ENCODE data around the gene RNU6-1. TPM values are rescaled to one million over a fixed set of nuclear protein-coding genes. Genes with fewer than 3 reads are reported as not detected.
A peak's percentile ranks its signal among the peaks of the same experiment; 100 is the strongest.

Gene RNU6-1
- total and polyA plus RNA-seq, 2 experiments from 2014 or later = not detected

DNA sequence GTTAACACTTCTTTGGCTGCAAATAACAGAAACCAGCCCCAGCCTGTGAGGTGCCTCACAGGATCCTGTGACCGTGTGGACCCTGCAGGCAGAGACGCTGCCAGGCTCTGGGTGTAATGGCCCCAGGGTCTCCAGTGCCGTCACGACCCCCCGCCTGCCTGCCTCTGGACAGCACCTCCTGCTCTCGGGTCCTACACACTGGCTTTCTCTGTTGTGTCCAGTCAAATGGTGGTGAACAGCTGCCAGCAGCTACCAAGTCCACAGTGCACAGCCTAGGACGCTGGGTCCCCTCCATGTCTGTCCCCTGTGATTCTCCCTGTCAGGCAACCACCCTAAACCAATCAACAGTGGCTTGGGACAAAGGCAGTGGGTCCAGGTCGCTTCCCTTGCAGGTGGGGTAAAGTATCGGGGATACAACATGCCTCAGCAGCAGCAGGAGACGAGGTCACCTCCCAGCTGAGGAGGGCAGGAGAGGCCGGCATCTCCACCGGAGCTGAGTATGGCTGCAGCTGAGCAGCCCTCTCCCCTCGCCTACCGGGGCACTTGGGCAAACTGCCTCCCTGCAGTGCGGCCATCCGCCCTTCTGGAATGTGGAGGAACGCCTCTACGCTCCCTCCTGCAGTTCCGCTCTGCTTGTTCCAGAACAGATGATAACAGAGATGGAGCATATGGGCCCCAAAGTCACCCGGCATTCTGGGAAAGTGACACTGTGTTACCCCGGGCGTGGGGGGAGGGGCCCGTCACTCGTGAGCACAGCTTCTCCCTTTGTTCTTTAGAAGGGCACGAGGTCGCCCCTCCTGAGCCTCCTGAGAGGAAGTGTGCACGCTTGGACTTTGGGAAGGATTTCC, 35.6 kb downstream of the RNU6-1 start:
- H3K27ac Mint-ChIP-seq = no peak overlapping the region
- Histone ChIP-seq H3K4me3 (no peak overlapping the region), H3K4me1 (ENCODE audit: insufficient read depth) (peaks cover 14% of the 10 kb centered on the region), H2AFZ (no peak overlapping the region), H3F3A (replicated peaks; ENCODE audit: low read depth) (no peaks in the 10 kb centered on the region), H4K20me1 (replicated peaks; ENCODE audit: insufficient read depth) (no peaks in the 10 kb centered on the region; the same call in 1 of the 2 replicates), H3K27ac (ENCODE audit: low read depth) (no peak overlapping the region), H3K4me2 (peak overlapping the region; percentile 60), H3K27me3 (ENCODE audit: insufficient read depth) (no peaks in the 10 kb centered on the region), H3K36me3 (ENCODE audit: insufficient read depth) (no peaks in the 10 kb centered on the region), H3K9me2 (ENCODE audit: insufficient read depth) (no peaks in the 10 kb centered on the region), H3K79me2 (replicated peaks; ENCODE audit: insufficient read depth) (no peaks in the 10 kb centered on the region)
- TF ChIP-seq EZH2phosphoT487 (IDR thresholded peaks at IDR 0.05; ENCODE audit: unreplicated experiment) (no peak), EZH2 (IDR thresholded peaks at IDR 0.05; ENCODE audit: low read depth, unreplicated experiment) (no peak), ETS1 (IDR thresholded peaks at IDR 0.05) (no peak), STAT1 (IDR thresholded peaks at IDR 0.05; ENCODE audit: unreplicated experiment) (no peak), ZNF462 (CRISPR knock-in tag; IDR thresholded peaks at IDR 0.05) (no peak), ZNF114 (CRISPR knock-in tag; IDR thresholded peaks at IDR 0.05) (no peak), POLR2AphosphoS5 (IDR thresholded peaks at IDR 0.05; ENCODE audit: low read depth) (no peak), CREB1 (CRISPR knock-in tag; IDR thresholded peaks at IDR 0.05; ENCODE audit: low read depth) (no peak), NANOG (IDR thresholded peaks at IDR 0.05; ENCODE audit: borderline replicate concordance) (no peak), JUNB (IDR thresholded peaks at IDR 0.05; ENCODE audit: unreplicated experiment) (no peak), ZNF331 (CRISPR knock-in tag; IDR thresholded peaks at IDR 0.05; ENCODE audit: low read depth) (no peak)
- TF ChIP-seq, protein P1, sequence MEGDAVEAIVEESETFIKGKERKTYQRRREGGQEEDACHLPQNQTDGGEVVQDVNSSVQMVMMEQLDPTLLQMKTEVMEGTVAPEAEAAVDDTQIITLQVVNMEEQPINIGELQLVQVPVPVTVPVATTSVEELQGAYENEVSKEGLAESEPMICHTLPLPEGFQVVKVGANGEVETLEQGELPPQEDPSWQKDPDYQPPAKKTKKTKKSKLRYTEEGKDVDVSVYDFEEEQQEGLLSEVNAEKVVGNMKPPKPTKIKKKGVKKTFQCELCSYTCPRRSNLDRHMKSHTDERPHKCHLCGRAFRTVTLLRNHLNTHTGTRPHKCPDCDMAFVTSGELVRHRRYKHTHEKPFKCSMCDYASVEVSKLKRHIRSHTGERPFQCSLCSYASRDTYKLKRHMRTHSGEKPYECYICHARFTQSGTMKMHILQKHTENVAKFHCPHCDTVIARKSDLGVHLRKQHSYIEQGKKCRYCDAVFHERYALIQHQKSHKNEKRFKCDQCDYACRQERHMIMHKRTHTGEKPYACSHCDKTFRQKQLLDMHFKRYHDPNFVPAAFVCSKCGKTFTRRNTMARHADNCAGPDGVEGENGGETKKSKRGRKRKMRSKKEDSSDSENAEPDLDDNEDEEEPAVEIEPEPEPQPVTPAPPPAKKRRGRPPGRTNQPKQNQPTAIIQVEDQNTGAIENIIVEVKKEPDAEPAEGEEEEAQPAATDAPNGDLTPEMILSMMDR (conservative IDR thresholded peaks at IDR 0.05; ENCODE audit: low read depth in 2 of 2) = no peak
- TF ChIP-seq, protein P2, sequence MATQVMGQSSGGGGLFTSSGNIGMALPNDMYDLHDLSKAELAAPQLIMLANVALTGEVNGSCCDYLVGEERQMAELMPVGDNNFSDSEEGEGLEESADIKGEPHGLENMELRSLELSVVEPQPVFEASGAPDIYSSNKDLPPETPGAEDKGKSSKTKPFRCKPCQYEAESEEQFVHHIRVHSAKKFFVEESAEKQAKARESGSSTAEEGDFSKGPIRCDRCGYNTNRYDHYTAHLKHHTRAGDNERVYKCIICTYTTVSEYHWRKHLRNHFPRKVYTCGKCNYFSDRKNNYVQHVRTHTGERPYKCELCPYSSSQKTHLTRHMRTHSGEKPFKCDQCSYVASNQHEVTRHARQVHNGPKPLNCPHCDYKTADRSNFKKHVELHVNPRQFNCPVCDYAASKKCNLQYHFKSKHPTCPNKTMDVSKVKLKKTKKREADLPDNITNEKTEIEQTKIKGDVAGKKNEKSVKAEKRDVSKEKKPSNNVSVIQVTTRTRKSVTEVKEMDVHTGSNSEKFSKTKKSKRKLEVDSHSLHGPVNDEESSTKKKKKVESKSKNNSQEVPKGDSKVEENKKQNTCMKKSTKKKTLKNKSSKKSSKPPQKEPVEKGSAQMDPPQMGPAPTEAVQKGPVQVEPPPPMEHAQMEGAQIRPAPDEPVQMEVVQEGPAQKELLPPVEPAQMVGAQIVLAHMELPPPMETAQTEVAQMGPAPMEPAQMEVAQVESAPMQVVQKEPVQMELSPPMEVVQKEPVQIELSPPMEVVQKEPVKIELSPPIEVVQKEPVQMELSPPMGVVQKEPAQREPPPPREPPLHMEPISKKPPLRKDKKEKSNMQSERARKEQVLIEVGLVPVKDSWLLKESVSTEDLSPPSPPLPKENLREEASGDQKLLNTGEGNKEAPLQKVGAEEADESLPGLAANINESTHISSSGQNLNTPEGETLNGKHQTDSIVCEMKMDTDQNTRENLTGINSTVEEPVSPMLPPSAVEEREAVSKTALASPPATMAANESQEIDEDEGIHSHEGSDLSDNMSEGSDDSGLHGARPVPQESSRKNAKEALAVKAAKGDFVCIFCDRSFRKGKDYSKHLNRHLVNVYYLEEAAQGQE (IDR thresholded peaks at IDR 0.05; ENCODE audit: unreplicated experiment) = no peak
- peaks cover 14% of the 10 kb centered on the region for H3K27me3 Mint-ChIP-seq (ENCODE audit: insufficient read depth, low read depth, poor library complexity)
- H3K9me3 Mint-ChIP-seq = no peaks in the 10 kb centered on the region
- ATAC-seq (peak; percentile 86), DNase-seq (ENCODE audit: low spot score) (peak; percentile 78)
- H3K4me3 Mint-ChIP-seq = no peak overlapping the region
- no peaks in the 10 kb centered on the region; the same call in 2 of the 3 replicates for H3K36me3 Mint-ChIP-seq (ENCODE audit: low read depth)
- H3K4me1 Mint-ChIP-seq = peaks cover 34% of the 10 kb centered on the region

Measured in GM23338 (cell line).